Thyroid gland (tissue), 4 donors: ENCODE measurements around the gene MYO18B. TPM values are rescaled to one million over a fixed set of nuclear protein-coding genes. Genes with fewer than 3 reads are reported as not detected.
"Not testable (repeated sequence)": the region's sequence is repeated elsewhere in the genome, so short reads cannot be mapped to it uniquely, and the experiment has no call there.

ENCODE experiments used
- DNase-seq, 2 donors: peaks; one replicate each; pipeline ENCODE4 v3.0.0-alpha.2; 2019
- H3K27ac ChIP-seq, 3 donors: fragments of 200-600 bp; sonication (generic); 1 replicate in 2 of 3; 2 replicates in 1 of 3; pipeline ENCODE4 v1.5.1; 2016 to 2019; ENCODE audit warnings: mild to moderate bottlenecking in 1 of 3, moderate library complexity in 1 of 3
- H3K27me3 ChIP-seq: fragments of 200-600 bp; sonication (generic); one replicate; pipeline ENCODE4 v1.5.1; 2019
- H3K36me3 ChIP-seq, 2 donors: fragments of 200-600 bp; sonication (generic); one replicate each; pipeline ENCODE4 v1.5.1; 2016 to 2019
- H3K4me1 ChIP-seq, 2 donors: fragments of 200-600 bp; sonication (generic); one replicate each; pipeline ENCODE4 v1.5.1; 2017 to 2019
- H3K4me3 ChIP-seq, 3 donors: fragments of 200-600 bp; sonication (generic); replicated peaks in 1 of 3; 1 replicate in 2 of 3; 2 replicates in 1 of 3; pipeline ENCODE4 v1.5.1; 2016; ENCODE audit warnings: mild to moderate bottlenecking in 1 of 3
- H3K9me3 ChIP-seq: fragments of 200-600 bp; sonication (generic); one replicate; pipeline ENCODE4 v1.5.1; 2017
- POLR2A ChIP-seq, 2 donors: fragments of 450-650 bp; IDR thresholded peaks; one replicate each; pipeline ENCODE4 v1.6.1; 2017; ENCODE audit warnings: antibody characterized with exemption in 2 of 2, mild to moderate bottlenecking in 2 of 2, moderate library complexity in 1 of 2
- WGBS, 2 donors: methylation state at CpG; one replicate each; pipeline ENCODE4 v1.1.5; 2017; 5-methylcytosine and 5-hydroxymethylcytosine counted together
- intact Hi-C: fragments of 100-400 bp; cut with DNase I; formaldehyde crosslinking; loops from one replicate; pipeline ENCODE4 v1.15.1; 2023
- total RNA-seq, 4 donors: library from RNA; depleted of rRNA; stranded (reverse); fragments of >200 nt; gene quantifications; one replicate each; pipeline ENCODE4 v1.2.3, GENCODE V29; 2016
- TF ChIP-seq, protein P1 (sequence below), 6 experiments: fragments of 200-600 bp in 3 of 6; fragments of 450-650 bp in 3 of 6; sonication (generic) in 3 of 6; IDR thresholded peaks; one replicate each; pipeline ENCODE4 v1.5.1; 2016 to 2019; ENCODE audit warnings: antibody characterized with exemption in 6 of 6, mild to moderate bottlenecking in 2 of 6, inconsistent platforms in 1 of 6, moderate library complexity in 1 of 6

The MYO18B gene
- total RNA-seq, 4 donors from 2014 or later = 0.33 TPM; not detected in 3

DNA sequence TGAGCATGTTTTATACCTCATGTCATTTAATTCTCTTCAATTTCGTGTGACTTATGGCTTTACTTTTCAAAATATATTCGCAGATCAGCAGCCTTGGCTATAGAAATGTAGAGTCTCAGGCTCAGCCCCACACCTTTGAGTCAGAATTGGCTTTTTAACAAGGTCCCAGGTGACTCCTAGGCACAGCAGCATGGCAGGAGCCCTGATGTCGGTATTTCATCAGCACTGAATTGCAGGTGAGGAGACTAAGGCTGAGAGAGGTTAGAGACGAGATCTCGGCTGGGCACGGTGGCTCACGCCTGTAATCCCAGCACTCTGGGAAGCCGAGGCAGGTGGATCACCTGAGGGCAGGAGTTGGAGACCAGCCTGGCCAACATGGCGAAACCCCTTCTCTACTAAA is 230.4 kb downstream of the MYO18B start:
- no peak overlapping the region for H3K4me3 ChIP-seq
- H3K9me3 ChIP-seq = no peaks in the 10 kb centered on the region
- TF ChIP-seq, protein P1, sequence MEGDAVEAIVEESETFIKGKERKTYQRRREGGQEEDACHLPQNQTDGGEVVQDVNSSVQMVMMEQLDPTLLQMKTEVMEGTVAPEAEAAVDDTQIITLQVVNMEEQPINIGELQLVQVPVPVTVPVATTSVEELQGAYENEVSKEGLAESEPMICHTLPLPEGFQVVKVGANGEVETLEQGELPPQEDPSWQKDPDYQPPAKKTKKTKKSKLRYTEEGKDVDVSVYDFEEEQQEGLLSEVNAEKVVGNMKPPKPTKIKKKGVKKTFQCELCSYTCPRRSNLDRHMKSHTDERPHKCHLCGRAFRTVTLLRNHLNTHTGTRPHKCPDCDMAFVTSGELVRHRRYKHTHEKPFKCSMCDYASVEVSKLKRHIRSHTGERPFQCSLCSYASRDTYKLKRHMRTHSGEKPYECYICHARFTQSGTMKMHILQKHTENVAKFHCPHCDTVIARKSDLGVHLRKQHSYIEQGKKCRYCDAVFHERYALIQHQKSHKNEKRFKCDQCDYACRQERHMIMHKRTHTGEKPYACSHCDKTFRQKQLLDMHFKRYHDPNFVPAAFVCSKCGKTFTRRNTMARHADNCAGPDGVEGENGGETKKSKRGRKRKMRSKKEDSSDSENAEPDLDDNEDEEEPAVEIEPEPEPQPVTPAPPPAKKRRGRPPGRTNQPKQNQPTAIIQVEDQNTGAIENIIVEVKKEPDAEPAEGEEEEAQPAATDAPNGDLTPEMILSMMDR (IDR thresholded peaks at IDR 0.05) = no peak
- no peak for TF ChIP-seq POLR2A (IDR thresholded peaks at IDR 0.05)
- H3K4me1 ChIP-seq = no peaks in the 10 kb centered on the region
- no peak overlapping the region for H3K27ac ChIP-seq
- H3K36me3 ChIP-seq = no peaks in the 10 kb centered on the region
- WGBS, 2 donors = 73 to 75% methylated on average over 9 of the region's 9 CpGs
- DNase-seq = no peak
- intact Hi-C loops = no loop called here
- H3K27me3 ChIP-seq = no peaks in the 10 kb centered on the region

DNA sequence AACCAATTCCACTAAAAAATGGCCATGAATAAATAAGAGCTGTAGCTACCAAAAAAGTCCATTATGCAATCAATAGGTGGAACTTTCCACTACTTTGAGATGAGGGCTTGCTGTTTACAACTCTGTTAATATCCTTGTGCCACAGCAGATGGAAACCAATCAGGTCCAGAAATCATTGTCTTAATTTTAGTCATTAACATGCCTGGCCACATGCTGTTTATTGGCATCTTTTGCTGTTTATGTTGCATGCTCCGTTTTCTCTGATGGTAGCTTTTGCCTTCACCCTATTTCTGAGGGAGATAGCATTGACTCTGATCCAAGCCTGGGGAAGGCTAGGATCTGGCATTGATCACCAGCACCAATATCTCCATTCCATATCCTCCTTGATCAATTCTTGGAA is 234.4 kb downstream of the MYO18B start:
- intact Hi-C loops = no loop called here
- Histone ChIP-seq H3K27ac (no peak overlapping the region), H3K36me3 (no peaks in the 10 kb centered on the region), H3K9me3 (no peaks in the 10 kb centered on the region), H3K4me1 (no peaks in the 10 kb centered on the region), H3K4me3 (no peak overlapping the region), H3K27me3 (no peaks in the 10 kb centered on the region)
- WGBS, 2 donors = 79 to 83% methylated on average over 1 of the region's 1 CpG
- DNase-seq = no peak
- TF ChIP-seq, protein P1 (IDR thresholded peaks at IDR 0.05) = no peak
- no peak for TF ChIP-seq POLR2A (IDR thresholded peaks at IDR 0.05)

DNA sequence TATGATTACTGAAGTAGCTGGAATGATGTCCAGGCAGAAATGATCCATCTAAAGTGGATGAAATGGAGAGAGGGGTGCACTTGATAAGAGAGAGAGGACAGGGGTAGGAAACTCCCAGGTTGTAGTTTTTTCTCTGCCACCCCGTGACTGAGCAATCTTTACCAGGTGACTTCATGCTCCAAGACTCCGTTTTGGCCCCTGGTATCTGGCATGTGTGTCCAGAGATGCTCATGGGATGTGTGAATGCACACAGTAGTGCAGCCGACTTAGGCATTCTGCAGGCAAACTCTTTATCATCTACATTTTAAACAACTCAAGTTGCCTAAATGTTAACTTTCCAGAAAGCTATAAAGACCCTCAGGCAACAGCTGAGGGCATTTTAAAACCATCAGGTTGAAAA is 238.0 kb downstream of the MYO18B start:
- Histone ChIP-seq H3K4me1 (no peaks in the 10 kb centered on the region), H3K4me3 (no peak overlapping the region), H3K27ac (no peak overlapping the region), H3K27me3 (no peaks in the 10 kb centered on the region), H3K9me3 (no peaks in the 10 kb centered on the region), H3K36me3 (no peaks in the 10 kb centered on the region)
- 59 to 62% methylated on average over 3 of the region's 3 CpGs for WGBS, 2 donors
- no peak for DNase-seq
- intact Hi-C loops = no loop called here
- TF ChIP-seq, protein P1 (IDR thresholded peaks at IDR 0.05) = no peak
- no peak for TF ChIP-seq POLR2A (IDR thresholded peaks at IDR 0.05)

DNA sequence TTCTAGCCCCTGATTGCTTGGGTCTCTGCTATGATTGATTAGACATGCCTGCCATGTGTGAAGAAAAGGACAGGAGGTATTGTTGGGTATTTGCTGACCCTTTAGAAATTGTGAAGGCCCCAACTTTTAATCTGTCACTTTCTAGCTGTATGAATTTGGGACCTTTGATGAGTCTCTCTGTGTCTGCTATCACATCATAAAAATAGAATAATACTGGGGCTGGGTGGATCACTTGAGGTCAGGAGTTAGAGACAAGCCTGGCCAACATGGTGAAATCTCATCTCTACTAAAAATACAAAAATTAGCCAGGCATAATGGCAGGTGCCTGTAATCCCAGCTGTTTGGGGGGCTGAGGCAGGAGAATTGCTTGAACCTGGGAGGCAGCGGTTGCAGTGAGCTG is 242.9 kb downstream of the MYO18B start:
- not testable (repeated sequence) for H3K27me3 ChIP-seq

DNA sequence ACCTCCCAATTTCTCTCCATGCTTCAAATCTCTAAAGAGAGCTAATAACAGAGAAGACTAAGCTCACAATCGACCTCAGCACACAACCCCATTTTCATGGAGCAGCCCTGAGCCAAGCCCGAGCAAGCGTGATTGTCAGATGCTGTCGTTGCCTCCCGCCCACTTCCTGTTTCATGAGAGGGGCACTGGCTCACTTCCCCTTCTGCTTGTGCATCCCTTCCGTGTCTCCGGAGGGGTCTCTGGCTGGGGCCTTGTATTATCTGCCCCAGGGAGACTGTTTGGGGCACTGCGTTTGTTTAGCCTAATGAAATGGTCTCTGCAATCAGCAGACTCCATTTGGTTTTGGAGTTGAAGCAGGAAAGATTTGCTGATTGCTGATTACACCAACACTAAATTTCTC is 246.0 kb downstream of the MYO18B start:
- Histone ChIP-seq H3K27me3 (no peaks in the 10 kb centered on the region), H3K36me3 (no peaks in the 10 kb centered on the region), H3K9me3 (no peaks in the 10 kb centered on the region), H3K4me3 (no peak overlapping the region), H3K4me1 (no peaks in the 10 kb centered on the region), H3K27ac (no peak overlapping the region)
- 43 to 44% methylated on average over 8 of the region's 8 CpGs for WGBS, 2 donors
- no peak for DNase-seq
- intact Hi-C loops = no loop called here
- TF ChIP-seq, protein P1 (IDR thresholded peaks at IDR 0.05) = no peak
- TF ChIP-seq POLR2A (IDR thresholded peaks at IDR 0.05) = no peak

More for the DNA sequence above, 242.9 kb downstream of the MYO18B start:
- H3K9me3 ChIP-seq, H3K4me1 ChIP-seq, H3K27ac ChIP-seq, H3K4me3 ChIP-seq, intact Hi-C loops, H3K36me3 ChIP-seq, DNase-seq: not testable (repeated sequence)
- 96% methylated on average over 1 of the region's 1 CpG for WGBS, 2 donors

DNA sequence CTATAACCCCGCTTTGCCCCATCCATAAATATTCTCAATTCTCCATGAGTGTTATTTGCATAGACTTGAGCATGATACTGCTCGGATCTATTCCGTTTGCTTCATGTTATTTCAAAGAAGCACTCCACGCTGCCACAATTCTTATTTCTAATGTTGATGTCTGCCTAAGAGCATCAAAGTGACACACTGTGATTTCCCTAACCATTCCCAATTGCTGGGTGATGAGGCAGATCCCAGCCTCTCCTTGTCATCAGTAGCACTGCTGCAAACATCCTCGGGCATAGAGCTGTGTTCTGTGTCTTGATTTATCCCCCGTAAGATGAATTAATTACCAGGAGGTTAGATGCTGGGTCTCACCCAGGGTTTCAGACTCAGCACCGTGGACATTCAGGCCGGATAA is 249.0 kb downstream of the MYO18B start:
- no peaks in the 10 kb centered on the region for H3K36me3 ChIP-seq
- H3K27ac ChIP-seq = no peak overlapping the region
- no peak for DNase-seq
- no peaks in the 10 kb centered on the region for H3K9me3 ChIP-seq
- H3K4me1 ChIP-seq = no peaks in the 10 kb centered on the region
- 65 to 81% methylated on average over 8 of the region's 8 CpGs for WGBS, 2 donors
- TF ChIP-seq, protein P1 (IDR thresholded peaks at IDR 0.05) = no peak
- no peak for TF ChIP-seq POLR2A (IDR thresholded peaks at IDR 0.05)
- no peaks in the 10 kb centered on the region for H3K27me3 ChIP-seq
- intact Hi-C loops = no loop called here
- no peak overlapping the region for H3K4me3 ChIP-seq
